HepG2 (cell line): ENCODE results near the gene SPOP. TPM values are rescaled to one million over a fixed set of nuclear protein-coding genes. Genes with fewer than 3 reads are reported as not detected.

Source experiments
- ATF7 ChIP-seq, 2 experiments: fragments of 450-650 bp in 1 of 2; sonication (generic) in 1 of 2; formaldehyde crosslinking in 1 of 2; IDR thresholded peaks; 2 replicates each; pipeline versions ENCODE4 v1.4.0 to v1.6.1; 2016 to 2020; ENCODE audit warnings: antibody characterized with exemption in 1 of 2, mild to moderate bottlenecking in 1 of 2, missing genetic modification reagents in 1 of 2
- CBX1 ChIP-seq: IDR thresholded peaks from one replicate; pipeline ENCODE4 v1.6.1; 2016; ENCODE audit warnings: antibody characterized with exemption, low read depth
- CEBPG ChIP-seq: IDR thresholded peaks from 2 replicates; pipeline ENCODE4 v1.6.1; 2016
- FOXP4 ChIP-seq: sonication (generic); formaldehyde crosslinking; IDR thresholded peaks from 2 replicates; pipeline ENCODE4 v1.4.0; 2020; ENCODE audit warnings: missing genetic modification reagents
- GTF2F1 ChIP-seq: fragments of 150-350 bp; IDR thresholded peaks from 2 replicates; pipeline ENCODE4 v1.6.1; 2014; ENCODE audit warnings: low read length
- HOXD1 ChIP-seq: sonication (generic); formaldehyde crosslinking; IDR thresholded peaks from 2 replicates; pipeline ENCODE4 v1.5.0; 2020; ENCODE audit warnings: missing genetic modification reagents
- JARID2 ChIP-seq: sonication (generic); formaldehyde crosslinking; IDR thresholded peaks from 2 replicates; pipeline ENCODE4 v1.8.1; 2023; ENCODE audit warnings: missing genetic modification reagents, inconsistent platforms; ENCODE audit not compliant: insufficient replicate concordance
- KDM5A ChIP-seq: fragments of 200-600 bp; sonication (generic); IDR thresholded peaks from 2 replicates; pipeline ENCODE4 v1.7.0; 2018; ENCODE audit warnings: antibody characterized with exemption, mild to moderate bottlenecking, low read length, borderline replicate concordance
- PAX8 ChIP-seq: sonication (generic); formaldehyde crosslinking; IDR thresholded peaks from 2 replicates; pipeline ENCODE4 v1.8.0; 2022; ENCODE audit warnings: mild to moderate bottlenecking, missing genetic modification reagents, borderline replicate concordance
- PITX1 ChIP-seq: sonication (generic); formaldehyde crosslinking; IDR thresholded peaks from 2 replicates; pipeline ENCODE4 v1.5.1; 2020; ENCODE audit warnings: mild to moderate bottlenecking, missing genetic modification reagents
- SNAPC4 ChIP-seq: sonication (generic); formaldehyde crosslinking; IDR thresholded peaks from 2 replicates; pipeline ENCODE4 v1.4.0; 2020; ENCODE audit warnings: mild to moderate bottlenecking, missing genetic modification reagents
- STAT5B ChIP-seq: sonication (generic); formaldehyde crosslinking; IDR thresholded peaks from 2 replicates; pipeline ENCODE4 v1.4.0; 2020; ENCODE audit warnings: missing genetic modification reagents
- ZNF567 ChIP-seq: sonication (generic); formaldehyde crosslinking; IDR thresholded peaks from 2 replicates; pipeline ENCODE4 v1.8.1; 2023; ENCODE audit warnings: mild to moderate bottlenecking, missing genetic modification reagents, borderline replicate concordance
- ZNF678 ChIP-seq: sonication (generic); formaldehyde crosslinking; IDR thresholded peaks from 2 replicates; pipeline ENCODE4 v1.4.0; 2020; ENCODE audit warnings: mild to moderate bottlenecking, missing genetic modification reagents
- ZNF704 ChIP-seq: sonication (generic); formaldehyde crosslinking; IDR thresholded peaks from 2 replicates; pipeline ENCODE4 v1.8.1; 2023; ENCODE audit warnings: mild to moderate bottlenecking, inconsistent platforms, moderate library complexity, missing genetic modification reagents, borderline replicate concordance
- ZNF749 ChIP-seq: sonication (generic); formaldehyde crosslinking; IDR thresholded peaks from 2 replicates; pipeline ENCODE4 v1.8.0; 2022; ENCODE audit warnings: mild to moderate bottlenecking, missing genetic modification reagents, moderate library complexity, borderline replicate concordance
- ZNF800 ChIP-seq: sonication (generic); formaldehyde crosslinking; IDR thresholded peaks from 2 replicates; pipeline ENCODE4 v1.4.0; 2020; ENCODE audit warnings: missing genetic modification reagents
- polyA plus RNA-seq, 8 experiments: library from polyadenylated mRNA; depleted of rRNA in 3 of 8; stranded (reverse) in 7 of 8; unstranded in 1 of 8; fragments of >200 nt; fragmentation: Illumina TruSeq in 4 of 8; extraction: Trizol in 4 of 8; gene quantifications; 2 replicates each; pipeline versions ENCODE4 v1.2.1 to v1.2.3, GENCODE V29; 2011 to 2016; ENCODE audit warnings: low read depth in 4 of 8, missing spikeins in 1 of 8, mixed read lengths in 1 of 8; ENCODE audit not compliant: insufficient read depth in 1 of 8
- total RNA-seq, 5 experiments: library from RNA; depleted of rRNA; stranded (reverse); fragments of >200 nt; fragmentation: Illumina TruSeq; extraction: Trizol; gene quantifications; 2 replicates each; pipeline ENCODE4 v1.2.3, GENCODE V29; 2016; ENCODE audit warnings: low read depth in 1 of 5

SPOP gene
- total and polyA plus RNA-seq, 2 of the 13 experiments (the other 11 are each of a cell fraction or from before 2014, with no cell fraction given) = 52.8 to 60.8 TPM

GRCh38 chr17:49707608-49708514 is 30.0 kb upstream of the SPOP start, which contains the start of gene SLC35B1 (continued):
- 0 out of 2 replicates have a peak, but pooled peaks have one; percentile 18 for TF ChIP-seq ZNF800 (CRISPR knock-in tag)
- peak; percentile 13; the same call in 1 of the 2 replicates for TF ChIP-seq HOXD1 (CRISPR knock-in tag)
- no peak for TF ChIP-seq PAX8
- peak; percentile 46; the same call in 1 of the 2 replicates for TF ChIP-seq ATF7 (IDR thresholded peaks at IDR 0.05)
- peak; percentile 20; the same call in 1 of the 2 replicates for TF ChIP-seq ATF7 (CRISPR knock-in tag; IDR thresholded peaks at IDR 0.05)
- TF ChIP-seq ZNF678 (CRISPR knock-in tag) = peak; percentile 44; the same call in 1 of the 2 replicates
- peak; percentile 100 for TF ChIP-seq KDM5A
- TF ChIP-seq ZNF567 (CRISPR knock-in tag) = peak; percentile 85; the same call in 1 of the 2 replicates
- no peak for TF ChIP-seq STAT5B (CRISPR knock-in tag)
- TF ChIP-seq GTF2F1 = no peak; the same call in 1 of the 2 replicates
- peak; percentile 92; the same call in 1 of the 2 replicates for TF ChIP-seq SNAPC4
- TF ChIP-seq CBX1 = peak; percentile 56
- TF ChIP-seq ZNF704 (CRISPR knock-in tag) = peak; percentile 82; the same call in 1 of the 2 replicates
- peak; percentile 32 for TF ChIP-seq CEBPG (CRISPR knock-in tag)
- peak; percentile 93 for TF ChIP-seq JARID2
- peak; percentile 18; the same call in 1 of the 2 replicates for TF ChIP-seq ZNF749
- peak; percentile 38; the same call in 1 of the 2 replicates for TF ChIP-seq FOXP4 (CRISPR knock-in tag)
- no peak; the same call in 1 of the 2 replicates for TF ChIP-seq PITX1 (CRISPR knock-in tag)
